ENCODE results near the gene IGFALS.

The IGFALS gene

GRCh38 chr16:1775006-1775845, 18.3 kb downstream of the IGFALS start:
- TF ChIP-seq POLR2A (IDR thresholded peaks at IDR 0.05; ENCODE audit: extremely low read depth, insufficient read length), result no peak
- no peak for TF ChIP-seq CTCF (IDR thresholded peaks at IDR 0.05; ENCODE audit: low read depth, low read length)
- TF ChIP-seq MAX (IDR thresholded peaks at IDR 0.05; ENCODE audit: low read depth, low read length), result no peak
- TF ChIP-seq MYC (IDR thresholded peaks at IDR 0.05; ENCODE audit: low read depth, low read length), result no peak
- no peak overlapping the region for H3K4me3 ChIP-seq (ENCODE audit: low read depth, low read length)
- no peak for DNase-seq (ENCODE audit: low read depth)

GRCh38 chr16:1774448-1774780, 19.1 kb downstream of the IGFALS start:
- no peak for TF ChIP-seq CTCF (IDR thresholded peaks at IDR 0.05; ENCODE audit: low read depth, low read length)
- TF ChIP-seq POLR2A (IDR thresholded peaks at IDR 0.05; ENCODE audit: extremely low read depth, insufficient read length), result no peak
- no peak for TF ChIP-seq MYC (IDR thresholded peaks at IDR 0.05; ENCODE audit: low read depth, low read length)
- no peak for TF ChIP-seq MAX (IDR thresholded peaks at IDR 0.05; ENCODE audit: low read depth, low read length)
- peak overlapping the region; percentile 64 for H3K4me3 ChIP-seq (ENCODE audit: low read depth, low read length)
- no peak for DNase-seq (ENCODE audit: low read depth)

GRCh38 chr16:1773703-1774447, 19.6 kb downstream of the IGFALS start:
- DNase-seq (ENCODE audit: low read depth), result peak; percentile 56
- TF ChIP-seq CTCF (IDR thresholded peaks at IDR 0.05; ENCODE audit: low read depth, low read length) (no peak), MYC (IDR thresholded peaks at IDR 0.05; ENCODE audit: low read depth, low read length) (no peak), POLR2A (IDR thresholded peaks at IDR 0.05; ENCODE audit: extremely low read depth, insufficient read length) (no peak), MAX (IDR thresholded peaks at IDR 0.05; ENCODE audit: low read depth, low read length) (no peak)
- H3K4me3 ChIP-seq (ENCODE audit: low read depth, low read length), result peak overlapping the region; percentile 64

GRCh38 chr16:1772908-1773702, 20.4 kb downstream of the IGFALS start, which contains the start of gene MRPS34:
TSS of gene MRPS34 (minus strand) at chr16:1773134. CDS start at chr16:1773119, 15 bp downstream.
- peak; percentile 86 for DNase-seq (ENCODE audit: low read depth)
- peak within 1 kb of the TSS; percentile 85 for H3K4me3 ChIP-seq (ENCODE audit: low read depth, low read length)
- peak; percentile 81 for TF ChIP-seq MYC (IDR thresholded peaks at IDR 0.05; ENCODE audit: low read depth, low read length)
- TF ChIP-seq CTCF (IDR thresholded peaks at IDR 0.05; ENCODE audit: low read depth, low read length), result peak; percentile 46
- TF ChIP-seq POLR2A (IDR thresholded peaks at IDR 0.05; ENCODE audit: extremely low read depth, insufficient read length), result peak; percentile 76
- TF ChIP-seq MAX (IDR thresholded peaks at IDR 0.05; ENCODE audit: low read depth, low read length), result peak; percentile 77

- DNase-seq (ENCODE audit: low read depth), result peak; percentile 63
- peak within 1 kb of the TSS; percentile 85 for H3K4me3 ChIP-seq (ENCODE audit: low read depth, low read length)
- TF ChIP-seq CTCF (IDR thresholded peaks at IDR 0.05; ENCODE audit: low read depth, low read length), result no peak
- no peak for TF ChIP-seq POLR2A (IDR thresholded peaks at IDR 0.05; ENCODE audit: extremely low read depth, insufficient read length)
- peak; percentile 49; the same call in 1 of the 2 replicates for TF ChIP-seq MAX (IDR thresholded peaks at IDR 0.05; ENCODE audit: low read depth, low read length)
- no peak; the same call in 1 of the 2 replicates for TF ChIP-seq MYC (IDR thresholded peaks at IDR 0.05; ENCODE audit: low read depth, low read length)
Measured at GRCh38 chr16:1772362-1772907, 21.1 kb downstream of the IGFALS start, which contains the start of gene EME2. TSS of gene EME2 (plus strand) at chr16:1772810. CDS start at chr16:1773228, 418 bp downstream.

Measured in NB4 (cell line).